HG02852 (cell line): Measurements from ENCODE around the gene LGI1.

Experiments used
- ATAC-seq: cut with Tn5 transposase; IDR thresholded peaks from one replicate; pipeline ENCODE4 v1.9.1; 2021; ENCODE audit warnings: mild to moderate bottlenecking, moderate library complexity; ENCODE audit not compliant: unreplicated experiment

LGI1 gene

DNA sequence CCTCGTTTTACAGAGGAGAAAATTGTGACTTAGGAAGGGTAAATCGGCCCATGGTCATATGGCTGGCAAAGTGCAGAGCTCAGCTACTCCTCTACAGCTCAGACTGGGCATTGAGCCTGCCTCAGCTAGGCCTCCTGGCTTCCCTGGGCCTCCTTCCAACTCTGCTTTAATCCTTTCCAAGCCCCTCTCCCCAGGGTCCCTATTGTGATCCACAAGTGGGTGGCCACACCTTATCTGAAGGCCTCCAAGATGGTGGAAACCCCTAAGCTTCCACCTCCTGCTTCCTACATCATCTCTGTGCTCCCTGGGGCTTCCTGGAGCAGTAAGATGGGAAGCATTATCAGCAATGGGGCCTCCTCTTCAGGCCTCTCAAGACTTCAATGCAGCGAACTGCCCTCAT lies 3.0 kb upstream of the LGI1 start:
- ATAC-seq, result no peak

DNA sequence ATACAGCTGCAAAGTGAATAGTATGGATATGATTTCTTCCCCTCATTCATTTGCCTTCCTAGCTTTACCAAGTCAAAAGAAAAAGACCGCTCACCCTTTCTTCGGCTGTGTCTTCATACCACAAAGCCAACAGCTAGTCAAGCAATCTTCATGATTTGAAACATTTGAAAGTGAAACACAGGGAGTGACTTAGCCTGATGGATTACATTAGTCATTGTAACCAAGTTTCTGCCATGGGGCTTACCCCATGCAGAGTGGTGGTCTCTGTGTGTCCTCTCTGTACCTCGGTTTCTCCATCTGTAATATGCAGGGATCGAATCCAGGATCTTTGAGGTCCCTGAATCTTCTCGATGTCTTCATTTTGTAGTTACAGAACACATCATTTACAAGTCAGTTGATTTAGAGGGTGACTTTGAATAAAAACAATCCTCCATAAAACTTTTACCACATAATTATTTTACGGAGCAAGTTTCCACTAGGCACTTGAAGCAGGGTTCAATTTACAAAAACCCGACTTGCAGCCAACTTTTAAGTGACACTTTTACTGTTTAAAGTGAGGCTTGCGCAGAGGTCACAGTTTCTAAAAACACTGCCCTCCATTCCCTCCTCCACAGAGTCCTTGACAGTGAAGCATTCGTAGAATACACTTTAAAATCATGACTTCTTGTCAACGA lies 2.2 kb upstream of the LGI1 start:
- no peak for ATAC-seq

DNA sequence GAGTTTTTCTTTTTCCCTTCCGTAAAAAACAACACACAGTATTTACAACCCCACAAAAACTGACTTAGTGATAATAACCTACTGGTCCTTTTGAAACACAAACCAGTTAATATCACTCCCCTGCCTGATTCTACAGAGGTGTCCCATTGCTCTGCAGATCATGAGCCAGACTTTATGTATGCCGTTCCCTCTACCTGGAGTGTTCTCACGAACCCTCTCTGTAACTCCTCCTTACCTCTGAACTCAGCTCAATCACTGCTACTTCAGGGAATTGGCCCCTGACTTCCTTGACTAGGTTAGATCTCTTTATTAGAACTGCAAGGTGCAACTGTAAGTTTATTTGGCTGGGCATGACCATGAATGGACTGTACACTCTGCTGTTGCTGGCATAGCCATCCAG lies 1.6 kb upstream of the LGI1 start:
- no peak for ATAC-seq

DNA sequence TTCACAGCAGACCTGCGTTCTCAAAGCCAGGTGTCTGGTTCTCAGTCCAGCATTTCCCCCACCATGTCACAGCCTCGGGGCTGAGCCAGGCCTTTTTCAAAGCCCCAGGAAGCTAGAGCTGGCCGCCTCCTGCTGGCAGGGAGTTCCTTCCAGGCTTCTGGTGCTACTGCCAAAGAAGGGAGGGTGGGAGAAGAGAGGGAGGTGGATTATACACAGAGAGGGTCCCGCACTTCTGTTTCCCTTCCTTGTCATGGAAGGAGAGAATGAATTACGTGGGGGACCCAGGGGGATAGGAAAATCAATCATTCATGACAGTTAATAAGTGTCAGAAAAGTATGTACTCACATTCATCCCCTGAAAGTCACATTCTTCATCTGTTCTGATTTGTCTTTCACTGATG lies 600 bp upstream of the LGI1 start:
- ATAC-seq, result no peak

DNA sequence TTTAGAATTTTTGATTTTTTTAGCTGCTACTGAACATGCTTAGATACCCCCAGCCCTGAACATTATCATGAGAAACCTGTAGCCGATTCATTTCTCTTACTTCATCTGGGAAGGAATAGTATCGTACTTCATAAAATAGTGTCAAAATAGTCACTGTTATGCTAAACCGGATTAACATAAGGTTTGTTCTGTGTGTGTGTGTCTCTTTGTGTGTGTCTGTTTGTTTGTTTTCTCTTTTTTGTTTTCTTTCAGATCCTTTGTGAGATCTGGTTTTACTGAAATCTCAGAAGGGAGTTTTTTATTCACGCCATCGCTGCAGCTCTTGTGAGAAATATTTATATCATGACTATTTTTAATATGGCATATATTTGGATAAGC lies 761 bp downstream of the LGI1 start:
- ATAC-seq, result no peak

DNA sequence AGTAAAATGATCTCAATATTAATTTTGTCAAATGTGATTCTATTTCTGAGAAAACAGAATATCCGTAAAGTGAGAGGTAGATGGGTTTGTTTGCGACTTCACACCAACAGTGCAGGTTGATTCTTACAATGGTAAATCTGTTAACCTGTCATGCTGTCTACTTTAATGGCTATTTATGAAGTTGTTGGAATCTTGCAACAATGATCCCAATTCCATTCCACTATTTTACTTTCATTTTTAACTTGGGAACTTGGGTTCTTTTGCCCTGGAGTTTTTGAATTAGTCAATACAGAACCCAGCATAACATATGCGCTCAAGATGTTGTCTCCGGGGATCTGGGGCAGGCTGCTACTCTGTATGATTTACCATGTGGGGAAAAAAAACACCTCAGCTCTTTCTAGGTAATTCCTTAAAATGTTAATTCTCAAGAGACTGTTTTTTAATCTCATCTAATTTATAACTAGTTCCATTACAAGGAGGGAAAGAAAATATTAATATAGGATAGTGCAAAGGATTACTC lies 1.2 kb downstream of the LGI1 start:
- ATAC-seq, result no peak

DNA sequence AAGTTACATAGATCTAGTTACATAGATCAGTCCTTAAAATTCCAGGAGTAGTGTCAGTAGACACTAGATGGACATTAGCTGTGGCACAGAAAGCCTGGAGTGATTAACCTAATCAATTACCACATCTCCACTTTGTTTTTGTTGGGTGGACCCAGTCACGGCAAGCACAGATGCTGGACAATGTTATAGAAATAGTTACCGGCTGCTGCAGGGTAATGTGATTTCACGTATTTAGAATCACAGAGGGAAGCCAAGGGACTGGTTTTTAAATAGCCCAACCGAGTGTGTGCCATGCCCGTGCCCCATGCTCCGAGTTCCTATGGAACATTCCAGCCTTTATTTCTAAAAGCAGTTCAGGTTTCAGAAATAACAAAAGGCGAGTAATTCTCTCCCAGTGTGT lies 2.8 kb downstream of the LGI1 start:
- no peak for ATAC-seq

DNA sequence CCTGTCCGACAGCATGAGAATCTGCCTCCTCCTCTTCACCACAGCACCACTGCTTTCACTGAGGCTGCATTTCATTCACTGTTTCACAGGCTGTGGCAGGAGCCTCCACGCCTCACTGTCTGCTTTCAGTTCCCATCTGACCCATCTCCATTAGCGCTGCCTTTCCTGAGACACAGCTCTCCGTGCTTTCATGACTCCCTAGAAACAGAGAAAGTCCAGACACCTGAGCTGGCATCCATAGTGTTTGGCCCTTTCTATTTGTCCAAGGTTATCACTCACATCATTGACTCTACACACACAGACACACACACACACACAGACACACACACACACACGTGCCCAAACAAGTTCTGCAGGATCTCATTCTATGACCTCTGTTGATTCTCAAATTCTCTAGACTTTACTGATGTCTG lies 5.2 kb downstream of the LGI1 start:
- peak; percentile 83 for ATAC-seq

DNA sequence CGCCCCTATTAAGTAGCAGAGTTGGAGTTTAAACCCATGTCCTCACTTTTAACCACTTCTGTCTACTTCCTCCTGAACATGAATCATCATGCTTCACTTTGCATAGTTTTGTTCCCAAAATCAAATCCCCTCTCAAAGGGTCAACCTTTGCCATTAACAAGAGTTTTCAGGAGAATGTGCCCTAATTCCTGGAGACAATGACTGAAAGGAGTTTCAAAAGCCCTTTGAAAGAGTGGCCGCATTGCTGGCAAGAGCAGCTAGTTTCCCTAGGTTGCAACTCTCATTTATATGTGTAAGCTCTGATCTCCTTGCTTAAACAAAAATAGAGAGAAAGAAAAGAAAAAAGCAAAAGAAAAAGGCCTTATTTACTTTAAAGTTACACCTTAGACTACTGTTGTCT lies 9.2 kb downstream of the LGI1 start:
- no peak for ATAC-seq

DNA sequence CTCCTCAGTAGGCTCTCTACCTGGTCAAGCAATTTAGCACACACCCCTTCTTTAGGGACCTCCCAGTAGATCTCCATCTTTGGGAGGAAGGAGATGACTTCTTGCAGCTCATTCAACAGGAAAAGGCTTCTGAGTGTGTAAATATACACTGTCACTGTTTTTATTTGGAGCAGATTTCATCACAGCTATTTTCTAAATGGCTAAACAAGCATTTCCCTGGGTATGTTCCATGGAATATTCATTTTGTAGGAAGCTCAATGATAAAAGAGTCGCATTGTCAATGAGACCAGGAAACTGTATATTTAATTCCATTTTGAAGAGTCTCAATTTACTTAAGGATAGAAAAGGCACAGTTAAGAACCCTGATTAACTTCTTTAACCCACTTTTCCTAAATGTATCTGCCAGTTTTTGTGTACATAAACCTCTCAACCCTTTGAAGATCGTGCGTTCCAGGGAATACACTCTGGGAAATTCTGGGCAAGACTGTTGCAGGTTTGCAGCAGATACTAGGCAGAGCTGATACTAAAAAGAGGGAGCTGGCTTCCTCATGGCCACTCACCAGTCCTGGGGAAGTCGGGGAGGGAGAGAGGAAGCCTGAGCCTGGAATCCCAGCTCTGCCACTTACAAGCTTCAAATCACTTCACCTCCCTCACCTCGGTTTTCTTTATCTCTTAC lies 10.1 kb downstream of the LGI1 start:
- no peak for ATAC-seq

DNA sequence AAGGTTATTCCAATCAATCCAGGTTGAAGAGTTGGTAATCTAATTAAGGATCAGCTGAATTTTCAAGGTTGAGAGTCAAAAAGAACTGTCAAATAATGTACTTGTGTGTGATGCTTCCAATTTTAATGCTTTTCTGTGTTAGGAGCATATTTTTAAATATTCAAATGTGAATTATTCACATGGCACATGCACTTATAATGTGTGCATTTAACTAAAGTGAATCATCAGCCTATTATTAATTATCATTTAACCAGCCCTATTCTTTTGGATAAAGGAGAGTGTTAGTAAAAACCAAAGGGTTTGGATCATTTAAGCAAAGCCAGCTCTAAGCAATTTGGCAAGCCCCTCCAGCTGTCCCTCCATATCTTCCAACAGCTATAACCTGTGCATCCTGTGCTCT lies 11.2 kb downstream of the LGI1 start:
- ATAC-seq, result no peak

DNA sequence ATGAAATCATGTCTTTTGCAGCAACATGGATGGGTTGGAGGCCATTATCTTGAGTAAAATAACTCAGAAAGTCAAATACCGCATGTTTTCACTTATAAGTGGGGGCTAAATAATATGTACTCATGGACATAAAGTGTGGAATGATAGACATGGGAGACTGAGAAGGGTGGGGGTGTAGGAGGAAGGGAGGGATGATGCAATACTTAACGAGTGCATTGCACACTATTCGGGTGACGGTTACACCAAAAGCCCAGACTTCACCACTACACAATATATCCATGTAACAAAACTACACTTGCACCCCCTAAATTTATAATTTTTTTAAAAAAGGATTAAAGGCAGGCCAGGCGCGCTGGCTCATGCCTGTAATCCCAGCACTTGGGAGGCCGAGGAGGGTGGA lies 13.6 kb downstream of the LGI1 start:
- no peak for ATAC-seq

DNA sequence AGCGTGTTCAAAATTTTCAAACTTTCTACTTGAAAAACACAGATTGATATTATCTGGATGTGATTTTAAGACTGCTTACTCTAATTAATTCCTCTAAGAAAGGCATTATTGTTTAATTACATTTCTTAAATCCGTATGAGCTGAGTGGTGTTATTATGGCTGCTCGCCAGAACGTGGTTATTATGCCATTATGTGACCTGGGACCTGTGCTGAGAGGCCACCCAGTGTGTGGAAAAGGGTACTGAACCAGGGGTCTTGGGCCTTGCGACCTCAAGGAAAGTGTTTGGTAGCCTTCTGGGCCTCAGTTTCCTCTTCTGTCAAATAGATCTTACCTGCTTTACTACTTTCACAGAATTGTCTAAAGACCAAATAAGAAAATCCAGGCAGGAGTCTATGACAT lies 15.4 kb downstream of the LGI1 start:
- ATAC-seq, result no peak

DNA sequence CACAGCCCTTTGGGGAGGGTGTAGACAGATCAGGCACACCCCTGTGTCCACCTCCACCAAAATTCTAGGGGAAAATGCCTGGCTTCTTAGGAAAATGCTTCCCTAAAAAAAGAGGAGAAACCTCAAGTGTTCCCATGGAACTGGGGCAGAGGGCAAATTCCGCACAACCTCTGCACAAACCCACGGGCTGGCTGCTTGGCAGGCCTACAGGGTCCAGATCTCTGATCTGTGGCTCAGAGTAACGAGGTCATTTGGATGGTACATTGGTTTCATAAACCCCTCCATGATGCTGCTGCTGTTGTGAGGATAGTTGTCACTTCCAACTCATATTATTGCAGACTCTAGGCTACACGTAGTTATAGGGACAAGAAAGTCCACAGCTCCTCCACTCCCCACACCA lies 16.0 kb downstream of the LGI1 start:
- ATAC-seq, result no peak

DNA sequence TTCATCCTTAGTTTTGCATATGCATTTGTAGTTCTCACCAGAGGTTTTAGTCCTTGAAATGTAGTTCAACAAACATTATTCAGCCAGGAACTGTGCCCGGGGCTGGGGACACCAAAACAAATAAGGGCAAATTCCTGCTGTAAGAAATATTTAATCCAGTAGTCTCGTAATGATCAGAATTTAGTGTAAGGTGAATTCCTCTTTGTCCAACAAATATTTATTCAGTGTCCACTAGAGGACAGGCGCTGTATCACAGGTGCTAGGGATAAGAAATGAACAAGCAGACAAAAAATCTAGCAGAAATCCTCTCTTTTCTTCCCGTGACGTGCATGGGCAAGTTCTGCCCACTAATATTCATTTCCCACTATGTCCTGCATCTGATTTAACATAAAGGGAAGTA lies 17.6 kb downstream of the LGI1 start:
- ATAC-seq, result no peak

DNA sequence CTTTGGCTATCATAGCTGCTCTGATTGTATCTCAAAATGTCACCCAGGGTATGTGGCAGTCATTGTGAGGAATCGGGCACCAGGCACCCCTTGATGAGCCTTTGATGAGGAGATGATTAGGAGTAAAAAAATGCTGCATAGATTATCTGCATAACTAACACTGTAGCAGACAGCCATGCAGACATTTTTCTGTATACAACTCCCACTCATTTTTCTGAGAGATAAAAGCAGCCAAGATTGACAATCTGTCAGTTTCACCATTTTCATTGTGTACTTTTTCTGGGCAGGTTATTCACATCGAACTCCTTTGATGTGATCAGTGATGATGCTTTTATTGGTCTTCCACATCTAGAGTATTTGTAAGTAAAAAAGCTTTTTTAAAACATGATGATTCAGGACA lies 19.4 kb downstream of the LGI1 start:
- no peak for ATAC-seq

DNA sequence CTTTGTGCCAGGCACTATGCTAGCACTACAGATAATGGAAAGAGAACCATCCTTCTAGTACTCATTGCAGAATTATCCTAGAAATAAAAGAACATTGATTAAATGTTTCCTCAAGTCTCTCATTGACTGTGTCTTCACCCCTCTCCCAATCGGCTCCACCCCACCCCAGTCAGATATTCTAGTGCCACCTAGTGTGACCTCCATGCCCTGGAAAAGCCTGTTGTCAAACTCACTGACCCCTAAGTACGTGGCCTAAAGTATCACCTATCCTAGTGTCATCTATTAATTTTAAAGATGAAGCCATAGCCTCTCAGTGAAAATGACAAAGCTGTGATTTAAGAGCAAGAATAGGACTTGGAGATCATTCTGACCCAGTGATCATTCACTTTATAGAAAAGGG lies 26.3 kb downstream of the LGI1 start:
- ATAC-seq, result no peak

DNA sequence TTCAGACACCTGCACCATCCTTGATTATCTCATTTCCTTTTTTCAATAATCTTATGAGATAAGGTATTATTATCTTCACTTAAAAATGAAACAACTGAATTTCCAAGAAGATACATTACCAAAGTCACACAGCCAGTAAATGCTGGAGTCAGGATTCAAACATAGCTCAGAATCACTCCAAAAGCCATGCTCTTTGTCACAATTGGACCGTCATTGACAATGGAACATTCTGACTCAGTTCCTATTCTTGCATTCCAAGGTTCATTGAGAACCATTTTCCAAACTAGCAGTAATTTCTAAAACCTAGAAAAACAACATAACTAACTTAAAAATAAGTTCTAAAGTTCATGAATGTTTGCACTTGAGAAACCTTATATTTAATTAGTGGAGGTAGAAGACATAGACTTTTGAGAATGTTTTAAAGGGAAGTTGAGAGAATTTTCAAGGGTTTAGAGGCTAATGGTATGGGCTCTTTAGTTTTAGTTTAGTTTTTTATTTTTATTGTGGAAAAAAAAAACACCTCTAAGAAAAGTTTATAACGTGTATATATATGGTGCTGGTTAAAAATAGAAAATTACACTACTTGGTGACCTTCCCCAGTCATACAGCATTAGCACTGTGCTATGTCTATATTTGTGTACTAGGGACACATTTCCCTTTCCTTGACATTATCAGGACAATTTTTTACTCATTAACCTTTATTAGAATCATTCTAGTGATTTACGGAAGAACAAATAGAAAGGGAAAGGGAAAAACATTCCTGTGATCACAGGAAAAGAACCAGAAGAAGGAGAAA lies 30.9 kb downstream of the LGI1 start:
- no peak for ATAC-seq

DNA sequence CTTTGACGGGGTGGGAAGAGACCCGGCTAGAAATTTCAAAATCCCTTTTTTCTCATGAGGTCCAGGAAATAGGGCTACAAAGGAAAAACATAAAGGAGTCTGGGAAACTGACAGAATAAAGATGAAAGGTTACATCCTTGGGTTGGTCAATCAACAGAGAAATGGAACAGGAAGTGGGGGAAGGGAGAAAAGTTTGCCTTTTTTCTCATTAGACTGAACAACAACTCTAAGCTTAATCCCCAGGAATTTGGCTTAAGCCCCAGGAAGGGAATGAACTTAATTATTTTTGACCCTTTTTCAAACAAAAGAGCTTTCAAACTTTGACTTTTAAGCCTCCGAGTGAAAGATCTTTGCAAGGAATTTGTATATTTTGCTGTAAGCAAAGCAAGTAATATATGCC lies 32.7 kb downstream of the LGI1 start:
- no peak for ATAC-seq

DNA sequence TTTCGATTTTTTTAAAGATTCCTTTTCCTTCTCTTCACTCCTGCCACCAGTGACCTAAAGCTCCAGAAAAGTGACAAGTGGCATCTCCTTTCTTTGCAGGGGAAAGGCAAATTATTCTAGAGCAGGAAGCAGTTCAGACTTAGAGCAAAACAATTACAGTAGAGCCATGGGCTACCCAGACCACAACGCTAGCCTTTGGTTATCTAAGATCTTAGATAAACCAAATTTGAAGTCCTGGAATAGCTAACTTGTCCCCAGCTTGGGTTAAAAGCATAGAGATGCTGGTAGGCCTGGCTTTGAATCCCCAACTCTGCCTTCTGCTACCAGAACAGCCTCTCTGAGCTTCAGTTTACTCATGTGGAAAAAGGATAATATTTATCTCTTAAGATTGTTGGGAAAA lies 38.4 kb downstream of the LGI1 start:
- ATAC-seq, result no peak

DNA sequence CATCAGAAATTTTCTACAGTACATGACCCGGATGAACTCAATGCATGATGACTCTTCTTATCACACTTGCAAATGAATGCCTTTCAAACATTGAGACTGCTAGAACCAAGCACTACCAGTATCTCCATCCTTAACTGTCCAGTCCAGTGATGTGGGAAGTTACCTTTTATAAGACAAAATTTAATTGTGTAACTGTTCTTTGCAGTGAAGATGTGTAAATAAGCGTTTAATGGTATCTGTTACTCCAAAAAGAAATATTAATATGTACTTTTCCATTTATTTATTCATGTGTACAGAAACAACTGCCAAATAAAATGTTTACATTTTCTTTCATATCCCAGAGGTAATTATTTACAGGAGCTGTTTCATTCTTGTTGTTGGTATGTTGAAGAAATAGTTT lies 40.1 kb downstream of the LGI1 start:
- no peak for ATAC-seq

DNA sequence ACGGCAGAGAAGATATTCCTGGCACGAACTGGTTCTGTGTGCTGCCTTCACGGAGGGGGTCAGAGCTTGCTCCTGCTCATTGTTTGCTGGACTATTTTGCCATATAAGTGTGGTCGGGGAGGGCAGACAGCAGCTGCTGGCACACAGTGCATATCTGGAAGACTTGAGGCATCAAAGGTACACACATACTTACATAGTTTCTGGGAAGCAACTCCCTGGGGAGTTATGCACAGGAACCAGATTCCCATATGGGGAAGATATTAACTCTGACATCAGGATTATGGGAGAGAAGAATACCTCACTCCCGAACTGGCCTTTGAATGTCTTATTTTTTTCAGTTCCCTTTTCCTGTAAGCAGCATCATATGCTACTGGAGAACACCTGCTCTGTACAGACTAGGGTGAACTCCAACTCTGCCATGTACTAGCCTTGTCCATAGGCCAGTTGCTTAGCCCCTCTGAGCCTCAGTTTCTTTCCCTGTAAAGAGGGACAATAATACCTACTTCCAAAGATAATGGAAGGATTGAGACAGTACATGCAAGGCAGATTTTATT lies 41.5 kb downstream of the LGI1 start:
- ATAC-seq, result no peak
